WTC11 (cell line): ENCODE measurements around the gene BLM.

Experiments used
- CBFB ChIP-seq: sonication (generic); formaldehyde crosslinking; IDR thresholded peaks from 2 replicates; pipeline ENCODE4 v1.8.1; 2022; ENCODE audit warnings: mild to moderate bottlenecking, low read depth, missing genetic modification reagents
- JUN ChIP-seq: sonication (generic); formaldehyde crosslinking; IDR thresholded peaks from 2 replicates; pipeline ENCODE4 v1.8.0; 2023; ENCODE audit warnings: mild to moderate bottlenecking, missing genetic modification reagents
- NR2C2 ChIP-seq: sonication (generic); formaldehyde crosslinking; IDR thresholded peaks from 2 replicates; pipeline ENCODE4 v1.8.0; 2022; ENCODE audit warnings: mild to moderate bottlenecking, missing genetic modification reagents
- NR3C1 ChIP-seq: sonication (generic); formaldehyde crosslinking; conservative IDR thresholded peaks from 2 replicates; pipeline ENCODE4 v1.8.1; 2023; ENCODE audit warnings: low read depth, mild to moderate bottlenecking, missing genetic modification reagents
- TCF7 ChIP-seq: sonication (generic); formaldehyde crosslinking; IDR thresholded peaks from 2 replicates; pipeline ENCODE4 v1.8.0; 2022; ENCODE audit warnings: mild to moderate bottlenecking, low read depth, missing genetic modification reagents, moderate library complexity
- ZBTB21 ChIP-seq: sonication (generic); formaldehyde crosslinking; IDR thresholded peaks from 2 replicates; pipeline ENCODE4 v1.8.1; 2023; ENCODE audit warnings: mild to moderate bottlenecking, missing genetic modification reagents, borderline replicate concordance
- ZNF416 ChIP-seq: fragments of 250-450 bp; sonication (Bioruptor Pico); IDR thresholded peaks from 2 replicates; pipeline ENCODE4 v1.9.0; 2021; ENCODE audit warnings: mild to moderate bottlenecking, inconsistent platforms
- TF ChIP-seq, protein P1 (sequence below): fragments of 200-600 bp; IDR thresholded peaks from 2 replicates; pipeline ENCODE4 v1.8.0; 2022; ENCODE audit warnings: antibody characterized with exemption
- TF ChIP-seq, protein P2 (sequence below): sonication (generic); formaldehyde crosslinking; IDR thresholded peaks from 2 replicates; pipeline ENCODE4 v1.8.0; 2023; ENCODE audit warnings: missing genetic modification reagents
- TF ChIP-seq, protein P3 (sequence below): sonication (generic); formaldehyde crosslinking; IDR thresholded peaks from 2 replicates; pipeline ENCODE4 v1.8.1; 2023; ENCODE audit warnings: mild to moderate bottlenecking, missing genetic modification reagents, moderate library complexity
- TF ChIP-seq, protein P4 (sequence below): sonication (generic); formaldehyde crosslinking; IDR thresholded peaks from 2 replicates; pipeline ENCODE4 v1.8.0; 2022; ENCODE audit warnings: mild to moderate bottlenecking, missing genetic modification reagents
- TF ChIP-seq, protein P5 (sequence below): sonication (generic); formaldehyde crosslinking; IDR thresholded peaks from 2 replicates; pipeline ENCODE4 v1.8.1; 2022; ENCODE audit warnings: low read depth, missing genetic modification reagents, borderline replicate concordance
- TF ChIP-seq, protein P6 (sequence below): sonication (generic); formaldehyde crosslinking; IDR thresholded peaks from 2 replicates; pipeline ENCODE4 v1.8.1; 2022; ENCODE audit warnings: mild to moderate bottlenecking, missing genetic modification reagents, moderate library complexity, borderline replicate concordance

DNA sequence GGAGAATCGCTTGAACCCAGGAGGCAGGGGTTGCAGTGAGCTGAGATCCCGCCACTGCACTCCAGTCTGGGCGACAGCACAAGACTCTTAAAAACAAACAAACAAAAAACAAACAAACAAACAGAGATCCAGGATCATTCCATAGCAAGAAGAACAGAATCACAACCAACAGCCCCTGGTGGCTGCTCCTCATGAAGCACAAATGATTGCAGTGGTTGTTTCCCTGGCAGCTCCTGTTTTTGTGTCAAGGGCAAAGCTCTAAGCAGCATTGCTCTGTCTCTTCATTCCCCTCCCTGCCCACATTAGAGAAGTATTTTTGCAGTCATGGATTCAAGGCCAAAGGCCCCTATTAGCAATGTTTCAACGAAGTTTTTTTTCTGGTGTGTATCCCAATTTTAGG, 25.8 kb upstream of the BLM start:
- TF ChIP-seq, protein P1, sequence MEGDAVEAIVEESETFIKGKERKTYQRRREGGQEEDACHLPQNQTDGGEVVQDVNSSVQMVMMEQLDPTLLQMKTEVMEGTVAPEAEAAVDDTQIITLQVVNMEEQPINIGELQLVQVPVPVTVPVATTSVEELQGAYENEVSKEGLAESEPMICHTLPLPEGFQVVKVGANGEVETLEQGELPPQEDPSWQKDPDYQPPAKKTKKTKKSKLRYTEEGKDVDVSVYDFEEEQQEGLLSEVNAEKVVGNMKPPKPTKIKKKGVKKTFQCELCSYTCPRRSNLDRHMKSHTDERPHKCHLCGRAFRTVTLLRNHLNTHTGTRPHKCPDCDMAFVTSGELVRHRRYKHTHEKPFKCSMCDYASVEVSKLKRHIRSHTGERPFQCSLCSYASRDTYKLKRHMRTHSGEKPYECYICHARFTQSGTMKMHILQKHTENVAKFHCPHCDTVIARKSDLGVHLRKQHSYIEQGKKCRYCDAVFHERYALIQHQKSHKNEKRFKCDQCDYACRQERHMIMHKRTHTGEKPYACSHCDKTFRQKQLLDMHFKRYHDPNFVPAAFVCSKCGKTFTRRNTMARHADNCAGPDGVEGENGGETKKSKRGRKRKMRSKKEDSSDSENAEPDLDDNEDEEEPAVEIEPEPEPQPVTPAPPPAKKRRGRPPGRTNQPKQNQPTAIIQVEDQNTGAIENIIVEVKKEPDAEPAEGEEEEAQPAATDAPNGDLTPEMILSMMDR = no peak
- TF ChIP-seq, protein P2, sequence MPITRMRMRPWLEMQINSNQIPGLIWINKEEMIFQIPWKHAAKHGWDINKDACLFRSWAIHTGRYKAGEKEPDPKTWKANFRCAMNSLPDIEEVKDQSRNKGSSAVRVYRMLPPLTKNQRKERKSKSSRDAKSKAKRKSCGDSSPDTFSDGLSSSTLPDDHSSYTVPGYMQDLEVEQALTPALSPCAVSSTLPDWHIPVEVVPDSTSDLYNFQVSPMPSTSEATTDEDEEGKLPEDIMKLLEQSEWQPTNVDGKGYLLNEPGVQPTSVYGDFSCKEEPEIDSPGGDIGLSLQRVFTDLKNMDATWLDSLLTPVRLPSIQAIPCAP (CRISPR knock-in tag) = no peak
- TF ChIP-seq, protein P3, sequence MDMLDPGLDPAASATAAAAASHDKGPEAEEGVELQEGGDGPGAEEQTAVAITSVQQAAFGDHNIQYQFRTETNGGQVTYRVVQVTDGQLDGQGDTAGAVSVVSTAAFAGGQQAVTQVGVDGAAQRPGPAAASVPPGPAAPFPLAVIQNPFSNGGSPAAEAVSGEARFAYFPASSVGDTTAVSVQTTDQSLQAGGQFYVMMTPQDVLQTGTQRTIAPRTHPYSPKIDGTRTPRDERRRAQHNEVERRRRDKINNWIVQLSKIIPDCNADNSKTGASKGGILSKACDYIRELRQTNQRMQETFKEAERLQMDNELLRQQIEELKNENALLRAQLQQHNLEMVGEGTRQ (CRISPR knock-in tag) = no peak
- no peak for TF ChIP-seq TCF7
- TF ChIP-seq JUN (CRISPR knock-in tag) = no peak
- TF ChIP-seq NR3C1 (CRISPR knock-in tag) = no peak
- TF ChIP-seq CBFB (CRISPR knock-in tag) = no peak
- no peak for TF ChIP-seq ZBTB21
- TF ChIP-seq, protein P4, sequence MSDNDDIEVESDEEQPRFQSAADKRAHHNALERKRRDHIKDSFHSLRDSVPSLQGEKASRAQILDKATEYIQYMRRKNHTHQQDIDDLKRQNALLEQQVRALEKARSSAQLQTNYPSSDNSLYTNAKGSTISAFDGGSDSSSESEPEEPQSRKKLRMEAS (CRISPR knock-in tag) = no peak
- no peak for TF ChIP-seq NR2C2 (CRISPR knock-in tag)
- no peak for TF ChIP-seq ZNF416 (CRISPR knock-in tag)
- TF ChIP-seq, protein P5, sequence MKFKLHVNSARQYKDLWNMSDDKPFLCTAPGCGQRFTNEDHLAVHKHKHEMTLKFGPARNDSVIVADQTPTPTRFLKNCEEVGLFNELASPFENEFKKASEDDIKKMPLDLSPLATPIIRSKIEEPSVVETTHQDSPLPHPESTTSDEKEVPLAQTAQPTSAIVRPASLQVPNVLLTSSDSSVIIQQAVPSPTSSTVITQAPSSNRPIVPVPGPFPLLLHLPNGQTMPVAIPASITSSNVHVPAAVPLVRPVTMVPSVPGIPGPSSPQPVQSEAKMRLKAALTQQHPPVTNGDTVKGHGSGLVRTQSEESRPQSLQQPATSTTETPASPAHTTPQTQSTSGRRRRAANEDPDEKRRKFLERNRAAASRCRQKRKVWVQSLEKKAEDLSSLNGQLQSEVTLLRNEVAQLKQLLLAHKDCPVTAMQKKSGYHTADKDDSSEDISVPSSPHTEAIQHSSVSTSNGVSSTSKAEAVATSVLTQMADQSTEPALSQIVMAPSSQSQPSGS (CRISPR knock-in tag) = no peak
- TF ChIP-seq, protein P6, sequence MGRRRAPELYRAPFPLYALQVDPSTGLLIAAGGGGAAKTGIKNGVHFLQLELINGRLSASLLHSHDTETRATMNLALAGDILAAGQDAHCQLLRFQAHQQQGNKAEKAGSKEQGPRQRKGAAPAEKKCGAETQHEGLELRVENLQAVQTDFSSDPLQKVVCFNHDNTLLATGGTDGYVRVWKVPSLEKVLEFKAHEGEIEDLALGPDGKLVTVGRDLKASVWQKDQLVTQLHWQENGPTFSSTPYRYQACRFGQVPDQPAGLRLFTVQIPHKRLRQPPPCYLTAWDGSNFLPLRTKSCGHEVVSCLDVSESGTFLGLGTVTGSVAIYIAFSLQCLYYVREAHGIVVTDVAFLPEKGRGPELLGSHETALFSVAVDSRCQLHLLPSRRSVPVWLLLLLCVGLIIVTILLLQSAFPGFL = no peak
